Left ventricle myocardium inferior (tissue), 1 donor: ENCODE data around the gene CHD2. TPM values are rescaled to one million over a fixed set of nuclear protein-coding genes. Genes with fewer than 3 reads are reported as not detected.
A peak's percentile ranks its signal among the peaks of the same experiment; 100 is the strongest.

Experiments used
- DNase-seq: peaks from one replicate; pipeline ENCODE4 v3.0.0-alpha.2; 2020
- H3K27ac ChIP-seq: fragments of 200-600 bp; replicated peaks from 2 replicates; pipeline ENCODE4 v1.8.0; 2021
- H3K27me3 ChIP-seq: fragments of 200-600 bp; 2 replicates; pipeline ENCODE4 v1.8.0; 2021; ENCODE audit warnings: low read depth
- H3K36me3 ChIP-seq: fragments of 200-600 bp; 2 replicates; pipeline ENCODE4 v1.8.0; 2021
- H3K4me1 ChIP-seq: fragments of 200-600 bp; 2 replicates; pipeline ENCODE4 v1.8.0; 2021
- H3K4me3 ChIP-seq: fragments of 200-600 bp; 2 replicates; pipeline ENCODE4 v1.8.0; 2021; ENCODE audit warnings: mild to moderate bottlenecking, moderate library complexity
- H3K9me3 ChIP-seq: fragments of 200-600 bp; replicated peaks from 2 replicates; pipeline ENCODE4 v1.8.0; 2021
- intact Hi-C: fragments of 100-400 bp; cut with micrococcal nuclease; formaldehyde crosslinking; loops from one replicate; pipeline ENCODE4 v1.11.0; 2022
- total RNA-seq: library from RNA; stranded (reverse); fragmentation: NEBNext Ultra II Directional; extraction: Animal tissue kit (Norgen Biotek cat#: 25700); gene quantifications from one replicate; pipeline ENCODE4 v1.2.1, GENCODE V29; 2021
- TF ChIP-seq, protein P1 (sequence below): fragments of 200-600 bp; IDR thresholded peaks from 2 replicates; pipeline ENCODE4 v1.8.0; 2021; ENCODE audit warnings: antibody characterized with exemption, mild to moderate bottlenecking, borderline replicate concordance
- donor health status: DM: no; HTN: yes; CAD: no; lungs with severe emphysema.

CHD2 gene
- total RNA-seq, 1 donor from 2014 or later = 41.3 TPM

- H3K27me3 ChIP-seq = no peaks in the 10 kb centered on the region
- no peaks in the 10 kb centered on the region for H3K36me3 ChIP-seq
- H3K4me3 ChIP-seq = peak overlapping the region; percentile 74
- H3K27ac ChIP-seq = peak overlapping the region; percentile 95
- no peak for DNase-seq
- TF ChIP-seq, protein P1, sequence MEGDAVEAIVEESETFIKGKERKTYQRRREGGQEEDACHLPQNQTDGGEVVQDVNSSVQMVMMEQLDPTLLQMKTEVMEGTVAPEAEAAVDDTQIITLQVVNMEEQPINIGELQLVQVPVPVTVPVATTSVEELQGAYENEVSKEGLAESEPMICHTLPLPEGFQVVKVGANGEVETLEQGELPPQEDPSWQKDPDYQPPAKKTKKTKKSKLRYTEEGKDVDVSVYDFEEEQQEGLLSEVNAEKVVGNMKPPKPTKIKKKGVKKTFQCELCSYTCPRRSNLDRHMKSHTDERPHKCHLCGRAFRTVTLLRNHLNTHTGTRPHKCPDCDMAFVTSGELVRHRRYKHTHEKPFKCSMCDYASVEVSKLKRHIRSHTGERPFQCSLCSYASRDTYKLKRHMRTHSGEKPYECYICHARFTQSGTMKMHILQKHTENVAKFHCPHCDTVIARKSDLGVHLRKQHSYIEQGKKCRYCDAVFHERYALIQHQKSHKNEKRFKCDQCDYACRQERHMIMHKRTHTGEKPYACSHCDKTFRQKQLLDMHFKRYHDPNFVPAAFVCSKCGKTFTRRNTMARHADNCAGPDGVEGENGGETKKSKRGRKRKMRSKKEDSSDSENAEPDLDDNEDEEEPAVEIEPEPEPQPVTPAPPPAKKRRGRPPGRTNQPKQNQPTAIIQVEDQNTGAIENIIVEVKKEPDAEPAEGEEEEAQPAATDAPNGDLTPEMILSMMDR = no peak
- intact Hi-C loops = no loop called here
- no peaks in the 10 kb centered on the region for H3K9me3 ChIP-seq
- H3K4me1 ChIP-seq = peaks cover 88% of the 10 kb centered on the region
These were observed 8.6 kb downstream of the CHD2 start for GRCh38 chr15:92908713-92909057.

DNA sequence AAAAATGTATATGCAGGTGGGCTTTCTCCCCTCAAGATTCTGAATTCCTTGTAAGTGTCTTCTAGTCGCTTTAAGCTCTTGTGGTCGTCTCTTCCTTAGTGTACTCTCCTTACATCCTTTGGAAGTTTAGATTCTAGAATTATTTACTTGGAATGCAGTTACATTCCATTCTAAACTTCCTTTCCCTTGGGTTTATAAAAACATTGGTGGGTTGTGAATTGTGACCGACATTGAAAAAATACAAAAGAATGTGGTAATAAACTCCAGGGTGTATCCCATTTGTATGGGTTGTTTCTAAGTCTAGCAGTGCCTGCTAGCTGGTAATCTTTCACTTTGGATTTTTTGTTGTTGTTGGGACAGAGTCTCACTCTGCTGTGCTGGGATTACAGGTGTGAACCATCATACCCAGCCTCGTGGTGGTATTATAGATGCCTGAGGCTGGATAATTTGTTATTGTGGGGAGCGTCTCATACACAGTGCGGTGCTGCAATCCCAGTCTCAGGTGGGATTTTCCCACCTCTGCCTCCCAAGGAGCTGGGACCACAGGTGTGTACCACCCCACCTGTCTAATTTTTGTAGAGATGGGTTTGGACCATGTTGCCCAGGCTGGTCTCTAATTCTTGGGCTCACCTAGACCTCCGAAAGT lies 9.1 kb downstream of the CHD2 start:
- DNase-seq = no peak
- H3K9me3 ChIP-seq = no peaks in the 10 kb centered on the region
- H3K27ac ChIP-seq = peak overlapping the region; percentile 95
- peak overlapping the region; percentile 20 for H3K4me3 ChIP-seq
- no peaks in the 10 kb centered on the region for H3K36me3 ChIP-seq
- no peaks in the 10 kb centered on the region for H3K27me3 ChIP-seq
- intact Hi-C loops = no loop called here
- TF ChIP-seq, protein P1 = no peak
- H3K4me1 ChIP-seq = peaks cover 90% of the 10 kb centered on the region

- intact Hi-C loops = no loop called here
- H3K27ac ChIP-seq = peak overlapping the region; percentile 95
These were observed 10.3 kb downstream of the CHD2 start for GRCh38 chr15:92910451-92910850.

DNA sequence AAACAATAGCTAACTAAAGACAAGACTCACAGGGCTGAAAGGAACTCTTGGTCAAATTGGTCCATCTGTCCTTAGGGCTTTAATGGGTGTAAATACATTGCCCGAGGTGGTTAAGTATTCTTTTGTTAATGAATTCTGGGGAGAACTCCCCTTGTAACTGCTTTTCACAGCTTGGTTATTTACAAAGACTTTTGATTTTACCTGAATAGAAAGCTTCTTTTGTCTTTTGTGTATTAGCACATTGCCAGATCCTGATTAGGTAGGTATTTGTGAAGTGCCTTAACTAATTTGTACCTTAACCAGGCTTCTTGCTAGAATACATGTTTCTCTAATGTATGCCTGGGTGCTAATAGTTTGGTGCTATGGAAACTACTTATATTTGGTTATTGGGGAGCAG lies 14.0 kb downstream of the CHD2 start:
- Histone ChIP-seq H3K27me3 (no peaks in the 10 kb centered on the region), H3K4me1 (peaks cover 94% of the 10 kb centered on the region), H3K27ac (peak overlapping the region; percentile 86), H3K36me3 (peaks cover 6% of the 10 kb centered on the region), H3K4me3 (no peak overlapping the region), H3K9me3 (no peaks in the 10 kb centered on the region)
- intact Hi-C loops = no loop called here
- TF ChIP-seq, protein P1 = no peak
- DNase-seq = no peak

More at GRCh38 chr15:92910451-92910850, 10.3 kb downstream of the CHD2 start:
- Histone ChIP-seq H3K4me3 (peak overlapping the region; percentile 14), H3K4me1 (peaks cover 95% of the 10 kb centered on the region), H3K9me3 (no peaks in the 10 kb centered on the region), H3K36me3 (no peaks in the 10 kb centered on the region), H3K27me3 (no peaks in the 10 kb centered on the region)
- no peak for DNase-seq
- TF ChIP-seq, protein P1 = no peak

GRCh38 chr15:92914768-92915221 lies 14.7 kb downstream of the CHD2 start:
- intact Hi-C loops = loop anchor here (5.0 kb wide), 1 partner anchor 102 kb away; no protein-coding TSS in a partner anchor
- TF ChIP-seq, protein P1 = no peak
- H3K4me1 ChIP-seq = peaks cover 94% of the 10 kb centered on the region

More at GRCh38 chr15:92914768-92915221, 14.7 kb downstream of the CHD2 start:
- Histone ChIP-seq H3K4me3 (no peak overlapping the region), H3K27ac (peak overlapping the region; percentile 86), H3K9me3 (no peaks in the 10 kb centered on the region), H3K27me3 (no peaks in the 10 kb centered on the region), H3K36me3 (peaks cover 6% of the 10 kb centered on the region)
- DNase-seq = no peak
